GM18508 (cell line): ENCODE data around the gene IKBKG.
"Not testable (repeated sequence)": the region's sequence is repeated elsewhere in the genome, so short reads cannot be mapped to it uniquely, and the experiment has no call there.

Experiments used
- ATAC-seq: cut with Tn5 transposase; IDR thresholded peaks from one replicate; pipeline ENCODE4 v1.9.1; 2021; ENCODE audit warnings: moderate number of reproducible peaks; ENCODE audit not compliant: insufficient read depth, unreplicated experiment

IKBKG gene

GRCh38 chrX:154525606-154526490 is 21.6 kb upstream of the IKBKG start:
- no peak for ATAC-seq

- no peak for ATAC-seq
Measured at GRCh38 chrX:154526901-154527675, 20.3 kb upstream of the IKBKG start.

DNA sequence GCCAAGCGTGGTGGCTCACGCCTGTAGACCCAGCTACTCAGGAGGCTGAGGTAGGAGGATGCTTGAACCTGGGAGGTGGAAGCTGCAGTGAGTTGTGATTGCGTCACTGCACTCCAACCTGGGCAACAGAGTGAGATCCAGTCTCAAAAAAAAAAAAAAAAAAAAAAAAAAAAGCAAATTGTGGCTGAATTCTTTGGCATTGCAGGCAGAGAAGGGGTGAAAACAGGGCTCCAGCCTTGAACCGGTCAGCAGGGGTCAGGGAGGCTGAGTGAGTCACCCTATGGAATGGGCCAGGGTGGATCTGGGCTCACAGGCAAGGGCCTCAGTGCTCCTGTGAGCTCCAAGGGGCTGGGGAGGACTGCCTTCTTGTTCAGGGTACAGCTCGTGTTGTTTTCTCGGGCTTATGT is 18.2 kb upstream of the IKBKG start:
- no peak for ATAC-seq

DNA sequence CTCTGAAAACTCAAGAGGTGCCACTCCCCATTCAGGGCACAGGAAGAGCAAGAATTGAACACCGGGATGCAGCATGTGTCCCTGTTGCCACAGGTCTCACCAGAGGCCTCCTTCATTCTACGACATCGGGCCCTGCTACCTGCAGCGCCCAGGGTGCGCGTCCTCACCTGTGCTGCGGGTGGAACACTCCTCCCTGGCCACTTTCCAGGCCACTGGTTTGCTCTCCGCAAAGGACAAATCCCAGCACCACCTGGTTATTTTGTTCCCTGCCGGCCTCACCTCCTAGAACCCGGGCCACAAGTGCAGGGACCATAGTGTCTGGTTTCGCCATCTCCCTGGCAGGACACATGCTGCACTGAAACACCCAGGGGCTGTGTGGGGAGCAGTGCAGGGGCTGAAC is 17.1 kb upstream of the IKBKG start:
- ATAC-seq: no peak

GRCh38 chrX:154531626-154532025 is 15.8 kb upstream of the IKBKG start:
- no peak for ATAC-seq

GRCh38 chrX:154532690-154533089 is 14.7 kb upstream of the IKBKG start:
- ATAC-seq: no peak

GRCh38 chrX:154534526-154535322 is 12.7 kb upstream of the IKBKG start:
- peak; percentile 79 for ATAC-seq

DNA sequence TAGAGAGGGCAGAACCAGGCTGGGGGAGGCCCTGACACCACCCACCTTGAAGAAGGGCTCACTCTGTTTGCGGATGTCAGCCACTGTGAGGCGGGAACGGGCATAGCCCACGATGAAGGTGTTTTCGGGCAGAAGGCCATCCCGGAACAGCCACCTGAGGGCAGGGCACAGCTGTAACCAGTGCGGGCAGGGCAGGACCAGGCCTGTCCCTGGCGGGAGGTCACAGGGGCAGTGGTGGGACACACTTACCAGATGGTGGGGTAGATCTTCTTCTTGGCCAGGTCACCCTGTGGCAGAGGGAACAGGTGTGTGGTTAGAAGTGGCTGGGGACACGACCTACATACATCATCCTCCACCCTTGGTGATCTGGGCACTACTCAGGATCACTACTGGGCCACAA is 11.5 kb upstream of the IKBKG start:
- no peak for ATAC-seq

GRCh38 chrX:154539077-154539476 is 8.3 kb upstream of the IKBKG start:
- no peak for ATAC-seq

DNA sequence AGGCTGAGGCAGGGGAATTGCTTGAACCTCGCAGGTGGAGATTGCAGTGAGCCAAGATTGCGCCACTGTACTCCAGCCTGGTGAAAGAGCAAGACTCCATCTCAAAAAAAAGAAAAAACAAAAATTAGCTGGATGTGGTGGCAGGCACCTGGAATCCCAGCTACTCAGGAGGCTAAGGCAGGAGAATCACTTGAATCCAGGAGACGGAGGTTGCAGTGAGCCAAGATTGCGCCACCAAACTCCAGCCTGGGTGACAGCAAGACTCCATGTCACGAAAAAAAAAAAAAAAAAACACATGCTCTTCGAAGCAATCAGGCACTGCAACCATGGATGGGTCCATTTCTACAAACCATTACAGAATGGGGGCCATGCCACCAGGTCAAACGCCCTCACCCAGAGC is 7.1 kb upstream of the IKBKG start:
- ATAC-seq: not testable (repeated sequence)

- ATAC-seq: no peak
Measured at GRCh38 chrX:154540897-154541535, 6.4 kb upstream of the IKBKG start.

GRCh38 chrX:154541589-154541895 is 5.9 kb upstream of the IKBKG start:
- ATAC-seq: no peak

GRCh38 chrX:154541896-154542722 is 5.3 kb upstream of the IKBKG start:
- ATAC-seq: no peak

DNA sequence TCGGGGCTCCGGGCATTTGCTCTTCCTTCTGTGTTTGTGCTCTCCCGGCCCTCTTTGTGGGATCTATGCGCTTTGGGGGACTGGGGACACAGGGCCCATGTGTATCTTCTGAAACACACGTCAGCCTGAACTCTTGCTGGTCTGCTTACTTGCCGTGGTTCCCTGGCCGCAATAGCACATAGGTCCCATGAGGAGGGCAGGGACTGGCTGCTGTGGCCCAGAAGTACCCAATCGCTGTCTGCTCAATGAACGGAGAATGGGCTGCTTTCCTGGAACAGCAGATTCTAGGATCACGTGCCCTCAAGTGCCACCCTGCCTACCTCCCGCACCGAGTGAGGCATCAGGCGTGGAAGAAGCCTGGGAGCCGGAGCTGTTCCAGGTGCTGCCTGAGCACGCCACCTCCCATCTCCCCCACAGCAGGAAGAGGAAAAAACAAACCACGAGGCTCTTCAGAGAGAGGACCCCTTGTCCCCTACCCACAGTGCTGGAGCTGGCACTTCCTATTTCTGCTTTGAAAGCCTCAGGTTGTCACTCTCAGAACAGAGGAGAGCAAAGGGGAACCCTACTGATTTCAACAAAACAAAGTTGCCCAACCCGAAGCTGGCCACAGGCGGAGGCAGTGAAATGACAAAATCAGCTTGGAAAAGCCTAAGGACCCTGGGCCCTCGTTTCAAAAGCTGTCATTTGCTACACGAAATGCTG is 4.5 kb upstream of the IKBKG start:
- ATAC-seq: no peak

DNA sequence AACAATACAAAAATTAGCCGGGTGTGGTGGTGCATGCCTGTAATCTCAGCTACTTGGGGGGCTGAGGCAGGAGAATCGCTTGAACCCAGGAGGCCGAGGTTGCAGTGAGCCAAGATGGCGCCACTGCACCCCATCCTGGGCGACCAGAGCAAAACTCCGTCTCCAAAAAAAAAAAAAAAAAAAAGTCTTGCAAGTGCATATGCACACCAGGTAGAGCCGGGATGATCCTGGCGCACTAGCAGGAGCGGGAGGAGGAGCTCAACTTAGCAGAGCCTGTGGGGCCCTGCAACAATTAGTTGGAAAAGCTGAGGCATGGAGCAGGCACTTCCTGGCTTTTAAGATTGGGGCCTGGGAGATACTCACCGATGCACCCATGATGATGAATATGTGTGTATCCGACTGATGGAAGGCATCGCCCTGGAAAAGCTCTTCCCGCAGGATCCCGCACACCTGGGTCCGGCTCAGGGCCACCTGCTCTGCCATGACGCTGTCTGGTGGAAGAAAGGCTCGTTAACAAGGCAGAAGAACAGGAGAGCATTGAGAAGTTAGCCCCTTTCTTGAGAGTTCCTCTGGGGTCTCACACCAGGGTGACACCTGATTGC is 1.6 kb upstream of the IKBKG start:
- no peak for ATAC-seq

DNA sequence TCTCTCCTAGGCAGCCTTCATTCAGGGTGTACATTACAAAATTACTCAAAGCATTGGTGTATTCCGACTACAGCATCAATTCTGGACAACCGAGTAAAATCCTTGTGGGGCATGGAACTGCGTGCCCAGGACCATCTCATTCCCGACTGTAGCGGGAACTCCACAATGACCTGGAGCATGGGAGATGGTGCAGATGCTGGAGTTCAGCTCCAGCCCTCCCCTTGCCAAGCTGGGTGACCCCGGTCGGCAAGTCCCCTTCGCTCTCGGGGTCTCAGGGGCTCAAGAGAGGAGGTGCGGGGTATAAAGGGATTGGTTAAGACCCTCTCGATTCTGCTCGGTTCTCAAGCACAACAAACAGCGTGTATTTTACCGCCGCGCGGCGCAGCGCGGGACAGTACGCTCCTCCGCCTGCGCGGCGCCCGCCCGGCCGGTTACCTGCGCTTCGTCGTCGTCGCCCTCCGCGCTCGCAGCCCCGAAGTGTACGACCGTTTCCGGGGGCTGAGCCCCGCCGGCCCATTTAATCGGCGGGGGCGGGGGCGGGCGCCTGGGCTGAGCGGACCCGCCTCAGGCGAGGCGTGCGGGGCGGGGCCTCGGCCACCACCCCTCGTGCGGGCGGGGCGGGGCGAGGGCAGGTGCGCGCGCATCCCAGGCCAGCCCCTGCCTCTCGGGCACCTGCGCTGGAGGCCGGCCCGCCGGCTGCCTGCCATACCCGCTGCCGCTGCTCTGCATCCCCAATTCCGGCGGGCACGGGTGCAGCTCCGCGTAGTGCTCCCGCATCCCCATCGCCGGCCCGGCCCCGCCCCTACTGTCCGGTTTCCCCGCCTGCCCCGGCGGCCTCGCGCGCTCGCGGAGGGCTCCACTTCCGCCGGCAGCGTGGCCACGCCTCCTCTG is 821 bp upstream of the IKBKG start, which contains the start of gene G6PD:
Gene G6PD (minus strand): TSS at position 493 of the 891 bp plus-strand sequence. CDS start 691 bp downstream, outside the sequence.
- ATAC-seq: peak; percentile 24

- ATAC-seq: no peak
Measured at GRCh38 chrX:154548028-154548316, 552 bp downstream of the IKBKG start.

DNA sequence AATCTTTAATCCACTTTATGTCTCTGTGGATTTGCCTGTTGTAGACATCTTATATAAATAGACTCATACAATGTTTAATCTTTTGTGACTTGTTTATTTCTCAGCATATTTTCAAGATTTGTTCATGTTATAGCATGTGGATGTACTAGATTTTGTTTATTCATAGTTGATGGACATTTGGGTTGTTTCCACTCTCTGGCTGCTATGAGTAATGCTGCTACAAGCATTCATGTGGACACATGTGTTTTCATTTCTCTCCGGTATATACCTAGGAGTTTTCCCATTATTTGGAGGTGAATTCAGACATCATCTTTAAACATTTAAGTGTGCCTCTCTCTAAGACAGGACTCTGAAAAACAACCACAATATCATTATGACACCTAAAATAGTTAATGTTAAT is 2.3 kb downstream of the IKBKG start:
- ATAC-seq: no peak
